ENCODE data around the gene RPL19.

Gene RPL19

DNA sequence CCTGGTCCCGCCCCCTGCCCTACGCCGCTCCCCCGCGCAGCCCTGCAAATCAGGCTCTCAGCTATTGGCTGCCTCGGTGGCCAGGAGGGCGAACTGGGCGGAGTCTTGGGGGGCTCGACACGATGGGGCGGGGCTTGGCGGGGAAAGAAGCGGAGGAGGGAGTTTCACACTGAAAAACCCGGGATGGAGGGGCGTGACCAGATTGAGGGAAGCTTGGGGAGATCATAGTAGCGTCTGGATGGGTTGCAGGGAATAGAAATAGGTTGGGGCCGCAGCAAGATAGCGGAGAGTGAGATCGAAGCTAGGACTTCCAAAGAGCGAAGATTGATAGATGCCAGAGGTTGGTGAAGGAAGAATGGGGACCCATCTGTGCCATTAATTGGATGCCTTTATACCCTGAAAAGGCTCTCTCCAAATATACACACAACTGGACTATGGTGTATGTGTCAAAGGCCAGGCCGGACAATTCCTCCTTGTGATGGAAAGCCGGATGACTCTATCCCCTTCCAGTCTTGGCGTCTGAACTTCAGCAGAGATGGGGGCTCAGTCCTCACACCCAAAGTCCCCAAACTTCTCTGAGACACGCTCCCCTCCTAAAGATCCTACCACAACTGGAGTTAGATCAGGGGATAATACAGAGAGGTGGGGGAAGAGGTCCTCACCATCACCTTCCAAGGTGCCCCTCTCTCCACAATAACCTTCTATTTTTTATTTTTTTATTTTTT is 26.0 kb downstream of the RPL19 start:
- no peak for DNase-seq (ENCODE audit: low read depth)
- H3K4me3 ChIP-seq (ENCODE audit: low read depth, low read length): no peak overlapping the region

DNA sequence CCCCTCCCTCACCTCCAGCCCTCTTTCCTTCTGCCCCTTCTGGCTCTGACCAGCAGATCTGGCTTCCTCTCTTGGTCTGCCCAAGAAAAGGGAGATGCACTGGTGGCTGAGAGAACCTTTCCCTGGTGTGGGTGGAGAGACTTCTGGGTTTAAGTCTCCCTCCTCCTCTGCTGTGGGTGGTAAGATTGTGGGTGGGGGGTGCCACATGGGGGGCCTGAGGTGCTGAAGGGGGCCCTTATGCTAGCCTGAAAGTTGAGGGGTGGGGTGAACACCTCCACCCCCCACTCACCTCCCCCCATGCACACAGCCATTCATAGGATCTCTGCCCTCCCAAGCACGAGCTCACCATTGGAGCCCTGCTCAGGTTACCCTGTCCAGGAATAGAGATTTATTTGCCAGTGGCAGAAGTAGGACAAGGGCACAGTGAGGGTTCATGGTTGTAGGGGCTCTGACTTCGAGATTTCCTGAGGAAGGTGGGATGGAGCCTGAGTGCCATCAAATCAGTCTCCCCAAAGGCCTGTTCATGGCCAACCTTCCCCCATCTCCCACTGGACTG is 27.4 kb downstream of the RPL19 start:
- no peak overlapping the region for H3K4me3 ChIP-seq (ENCODE audit: low read depth, low read length)
- TF ChIP-seq, protein P1, sequence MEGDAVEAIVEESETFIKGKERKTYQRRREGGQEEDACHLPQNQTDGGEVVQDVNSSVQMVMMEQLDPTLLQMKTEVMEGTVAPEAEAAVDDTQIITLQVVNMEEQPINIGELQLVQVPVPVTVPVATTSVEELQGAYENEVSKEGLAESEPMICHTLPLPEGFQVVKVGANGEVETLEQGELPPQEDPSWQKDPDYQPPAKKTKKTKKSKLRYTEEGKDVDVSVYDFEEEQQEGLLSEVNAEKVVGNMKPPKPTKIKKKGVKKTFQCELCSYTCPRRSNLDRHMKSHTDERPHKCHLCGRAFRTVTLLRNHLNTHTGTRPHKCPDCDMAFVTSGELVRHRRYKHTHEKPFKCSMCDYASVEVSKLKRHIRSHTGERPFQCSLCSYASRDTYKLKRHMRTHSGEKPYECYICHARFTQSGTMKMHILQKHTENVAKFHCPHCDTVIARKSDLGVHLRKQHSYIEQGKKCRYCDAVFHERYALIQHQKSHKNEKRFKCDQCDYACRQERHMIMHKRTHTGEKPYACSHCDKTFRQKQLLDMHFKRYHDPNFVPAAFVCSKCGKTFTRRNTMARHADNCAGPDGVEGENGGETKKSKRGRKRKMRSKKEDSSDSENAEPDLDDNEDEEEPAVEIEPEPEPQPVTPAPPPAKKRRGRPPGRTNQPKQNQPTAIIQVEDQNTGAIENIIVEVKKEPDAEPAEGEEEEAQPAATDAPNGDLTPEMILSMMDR (IDR thresholded peaks at IDR 0.05; ENCODE audit: control insufficient read depth, extremely low read depth, insufficient read depth): no peak
- no peak for DNase-seq (ENCODE audit: low read depth)

More for the DNA sequence above, 26.0 kb downstream of the RPL19 start:
- TF ChIP-seq, protein P1 (IDR thresholded peaks at IDR 0.05; ENCODE audit: control insufficient read depth, extremely low read depth, insufficient read depth): no peak

DNA sequence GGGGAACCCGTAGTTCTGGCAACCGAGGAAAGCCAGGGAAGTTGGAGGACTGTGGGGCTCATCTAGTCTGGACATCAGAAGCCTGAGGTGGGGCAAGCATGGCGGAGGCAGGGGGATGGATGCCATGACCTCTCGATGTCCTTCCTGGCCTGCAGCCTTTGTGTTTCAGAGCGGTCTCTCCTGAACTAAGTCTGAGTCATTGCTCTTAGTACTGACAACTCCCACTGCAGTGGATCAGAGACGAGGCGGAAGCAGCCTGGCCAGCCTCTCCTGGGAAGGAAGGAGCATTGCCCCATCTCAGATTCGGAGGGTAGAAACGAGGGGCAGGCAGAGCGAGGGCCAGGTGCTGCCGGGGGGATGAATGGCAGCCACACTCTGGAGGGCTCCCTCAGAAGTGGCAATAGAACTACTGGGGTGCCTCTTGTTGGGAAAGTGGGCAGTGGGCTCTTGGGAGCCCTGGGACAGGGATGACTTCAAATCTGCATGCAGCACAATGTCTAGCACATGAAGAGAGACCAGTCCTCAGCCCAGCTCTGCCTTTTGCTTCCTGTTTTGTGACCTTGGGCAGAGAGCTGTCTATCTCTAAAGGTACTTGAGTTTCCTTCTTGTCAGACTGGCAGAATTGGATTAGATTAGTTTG is 29.3 kb downstream of the RPL19 start:
- TF ChIP-seq, protein P1 (IDR thresholded peaks at IDR 0.05; ENCODE audit: control insufficient read depth, extremely low read depth, insufficient read depth): no peak
- no peak for DNase-seq (ENCODE audit: low read depth)
- H3K4me3 ChIP-seq (ENCODE audit: low read depth, low read length): no peak overlapping the region

DNA sequence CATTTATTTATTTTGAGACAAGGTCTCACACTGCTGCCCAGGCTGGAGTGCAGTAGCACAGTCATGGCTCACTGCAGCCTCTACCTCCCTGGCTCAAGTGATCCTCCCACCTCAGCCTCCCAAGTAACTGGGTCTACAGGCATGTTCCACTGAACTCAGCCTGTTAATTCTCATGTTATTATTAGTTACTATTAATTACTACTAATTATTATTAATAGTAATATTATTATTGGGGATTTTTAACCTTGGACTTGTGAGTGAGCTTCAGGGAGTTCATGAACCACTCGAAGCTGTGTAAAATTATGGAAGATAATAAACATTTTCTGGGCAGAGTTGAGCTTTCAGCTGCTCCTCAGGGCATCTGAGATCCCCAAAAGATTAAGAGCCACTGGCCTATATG is 30.3 kb downstream of the RPL19 start:
- TF ChIP-seq, protein P1 (IDR thresholded peaks at IDR 0.05; ENCODE audit: control insufficient read depth, extremely low read depth, insufficient read depth): no peak
- no peak overlapping the region for H3K4me3 ChIP-seq (ENCODE audit: low read depth, low read length)
- no peak for DNase-seq (ENCODE audit: low read depth)

DNA sequence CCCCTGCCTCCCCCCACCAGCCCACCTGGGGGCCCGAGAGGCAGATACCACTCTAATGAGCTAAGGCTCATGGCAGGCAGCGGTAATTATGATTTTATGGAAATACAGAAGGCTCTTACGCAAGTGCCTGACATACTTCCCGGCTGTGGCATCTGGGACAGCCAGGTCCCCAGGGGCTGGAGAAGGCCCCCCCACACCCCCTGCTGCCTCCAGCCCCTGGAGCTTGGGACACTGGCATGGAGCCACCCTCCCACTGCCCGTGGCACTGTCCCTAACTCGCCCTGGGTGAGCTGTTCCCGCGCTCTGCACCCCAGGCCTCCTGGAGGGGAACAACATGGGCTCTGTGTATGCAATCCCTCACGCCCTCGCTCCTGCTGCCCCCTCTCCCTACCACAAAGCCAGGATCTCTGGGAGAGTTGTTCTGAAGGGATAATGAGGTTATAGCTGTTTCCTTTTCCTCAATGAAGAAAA is 31.0 kb downstream of the RPL19 start:
- no peak overlapping the region for H3K4me3 ChIP-seq (ENCODE audit: low read depth, low read length)
- TF ChIP-seq, protein P1 (IDR thresholded peaks at IDR 0.05; ENCODE audit: control insufficient read depth, extremely low read depth, insufficient read depth): no peak
- no peak for DNase-seq (ENCODE audit: low read depth)

DNA sequence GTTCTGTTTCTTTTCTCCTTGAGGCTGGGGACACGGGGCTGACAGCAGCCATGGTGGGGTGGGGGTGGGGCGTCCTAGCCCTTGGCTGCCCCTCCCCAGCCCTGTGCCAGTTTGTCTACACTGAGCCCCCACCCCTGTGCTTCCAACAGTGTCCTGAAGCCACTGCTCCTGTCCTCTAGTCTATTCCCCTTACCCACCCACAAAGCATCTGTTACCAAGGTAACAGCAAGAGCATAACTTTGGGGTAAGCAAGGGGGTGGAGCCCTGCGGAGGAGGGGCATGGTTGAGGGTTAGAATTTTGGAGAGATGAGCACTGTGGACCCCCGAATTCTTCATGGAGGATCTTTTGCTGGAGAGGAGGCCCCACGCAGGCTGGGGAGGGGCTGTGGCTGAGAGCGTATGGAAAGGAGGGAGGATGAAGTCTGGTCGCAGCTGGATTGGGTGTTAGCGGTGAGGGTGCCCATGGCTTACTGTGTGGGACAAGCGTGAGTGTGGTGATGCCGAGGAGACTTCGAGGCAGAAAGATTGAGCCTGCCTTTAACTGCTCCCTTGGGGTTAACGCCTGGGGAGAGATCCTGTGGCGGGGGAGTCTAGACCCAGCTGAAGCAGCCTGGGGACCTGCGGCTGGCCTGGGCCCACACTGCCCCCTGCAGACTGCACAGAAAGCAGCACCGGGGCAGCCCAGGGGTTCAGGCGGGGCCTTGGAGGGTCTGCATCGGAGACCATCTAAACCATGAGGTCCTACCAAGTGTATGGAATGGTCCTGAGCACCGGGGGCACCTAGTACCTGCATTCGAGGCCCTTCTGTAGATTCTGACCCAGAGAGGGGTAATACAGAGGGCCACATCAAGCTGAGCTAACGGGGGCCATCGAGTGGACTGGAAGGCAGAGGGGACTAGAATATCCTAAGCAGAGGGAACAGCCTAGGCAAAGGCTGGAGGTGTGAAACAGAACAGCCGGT is 31.8 kb downstream of the RPL19 start:
- H3K4me3 ChIP-seq (ENCODE audit: low read depth, low read length): no peak overlapping the region
- DNase-seq (ENCODE audit: low read depth): no peak
- TF ChIP-seq, protein P1 (IDR thresholded peaks at IDR 0.05; ENCODE audit: control insufficient read depth, extremely low read depth, insufficient read depth): peak; percentile 56

Data from LNCaP clone FGC (cell line).